Epithelial cell of prostate (primary cell): ENCODE measurements around the gene MVB12B.
A peak's percentile ranks its signal among the peaks of the same experiment; 100 is the strongest.

Experiments
- DNase-seq: peaks from one replicate; pipeline ENCODE4 v3.0.0-alpha.2; 2011; ENCODE audit warnings: low read depth, low spot score
- H3K27ac ChIP-seq: fragments of 450-650 bp; 2 replicates; pipeline ENCODE4 v1.5.1; 2017; ENCODE audit warnings: mild to moderate bottlenecking

The MVB12B gene

DNA sequence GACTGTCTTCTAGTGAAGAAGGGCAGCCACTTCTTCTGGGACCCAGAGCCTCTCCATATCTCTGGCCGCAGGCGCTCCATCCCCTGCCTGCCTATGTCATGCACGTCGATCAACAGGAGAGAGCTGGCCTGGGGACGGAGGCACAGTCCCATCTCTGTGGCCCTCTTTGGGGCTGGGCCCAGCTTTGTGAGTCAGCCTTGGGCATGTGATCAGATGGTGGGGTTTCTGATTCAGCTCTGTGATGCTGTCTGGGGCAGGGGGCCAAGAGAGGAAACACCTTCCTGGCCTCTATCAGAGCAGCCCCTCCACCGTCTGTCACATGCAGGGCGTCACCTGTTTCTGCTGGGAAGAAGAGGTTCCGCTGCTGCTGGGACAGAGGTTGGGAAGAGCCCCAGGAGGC, 72.6 kb downstream of the MVB12B start:
- H3K27ac ChIP-seq, result no peak overlapping the region
- no peak for DNase-seq

DNA sequence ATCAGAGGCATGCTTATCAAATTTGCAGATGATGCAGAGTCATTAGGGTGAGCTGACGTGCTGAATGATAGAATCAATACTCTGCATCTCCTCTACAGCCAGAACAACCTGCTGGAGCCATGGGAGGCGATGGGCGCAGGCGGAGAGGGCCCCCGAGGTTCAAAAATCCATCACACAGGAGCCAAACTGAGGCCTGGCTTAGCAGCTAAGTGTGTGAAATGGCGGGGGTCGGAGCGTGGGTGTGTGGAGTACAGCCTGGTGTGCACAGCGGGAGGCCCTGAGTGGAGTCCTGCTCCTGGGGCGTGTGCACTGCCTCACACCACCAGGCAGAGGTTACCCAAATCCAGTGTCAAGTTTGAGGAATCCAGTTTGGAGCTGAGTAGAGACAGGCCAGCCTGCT, 73.2 kb downstream of the MVB12B start:
- no peak for DNase-seq
- no peak overlapping the region for H3K27ac ChIP-seq

DNA sequence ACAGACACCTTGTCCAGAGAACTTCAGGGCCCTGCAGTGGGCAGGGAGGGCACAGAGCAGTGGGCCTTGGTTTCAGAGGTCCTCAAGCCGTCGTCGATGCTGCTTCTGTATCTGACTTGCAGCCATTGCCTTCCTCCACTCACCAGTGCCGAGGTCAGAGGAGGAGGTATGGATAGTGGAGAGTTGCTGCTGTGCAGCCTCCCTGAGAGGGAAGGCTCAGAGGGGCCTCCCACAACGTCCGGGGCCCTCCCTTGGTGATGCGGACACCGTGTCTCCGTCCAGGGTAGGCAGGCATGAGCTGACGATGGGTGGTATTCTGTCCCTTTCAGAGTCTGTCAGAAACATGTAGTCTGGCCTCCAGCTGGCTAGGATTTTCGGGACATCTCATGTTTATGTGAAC, 73.9 kb downstream of the MVB12B start:
- H3K27ac ChIP-seq, result no peak overlapping the region

DNA sequence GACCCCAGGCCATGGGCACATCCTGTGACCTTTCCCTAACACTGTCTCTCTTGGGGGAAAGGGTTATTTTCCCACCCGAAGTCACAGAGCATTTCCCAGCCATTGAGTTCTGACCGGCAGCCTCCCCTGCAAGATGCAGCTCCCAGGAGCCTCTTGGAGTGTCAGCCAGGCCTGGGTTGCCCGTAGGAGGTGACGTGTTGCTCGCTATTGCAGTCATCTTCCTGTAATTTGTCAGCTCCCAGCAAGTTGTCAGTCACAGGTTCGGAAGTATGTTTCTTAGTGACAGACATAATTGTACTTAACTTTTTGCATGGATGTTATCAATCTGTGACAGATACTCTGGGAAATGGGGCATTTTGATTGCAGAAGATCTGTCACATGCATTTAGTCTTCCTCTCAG, 74.5 kb downstream of the MVB12B start:
- H3K27ac ChIP-seq, result no peak overlapping the region
- no peak for DNase-seq

More for the DNA sequence above, 73.9 kb downstream of the MVB12B start:
- no peak for DNase-seq

DNA sequence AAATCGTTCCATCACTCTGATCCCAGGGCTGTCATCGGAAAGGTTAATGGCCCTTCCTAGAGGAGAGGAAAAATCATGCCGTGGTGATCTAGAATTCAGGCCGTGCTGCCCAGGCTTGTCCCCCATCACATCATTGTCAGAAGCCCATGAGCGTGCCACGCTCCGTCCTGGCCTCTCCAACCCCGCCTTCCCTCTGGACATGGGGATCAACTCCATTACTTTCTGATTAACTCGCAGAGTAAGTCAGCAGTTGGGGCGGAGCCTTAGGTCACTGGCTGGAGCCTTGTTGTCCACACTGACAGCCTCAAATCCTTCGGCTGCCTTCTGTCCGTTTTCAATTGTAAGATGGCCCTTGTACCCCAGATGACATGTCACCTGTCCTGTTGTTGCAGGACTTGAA, 75.0 kb downstream of the MVB12B start:
- no peak overlapping the region for H3K27ac ChIP-seq
- no peak for DNase-seq

DNA sequence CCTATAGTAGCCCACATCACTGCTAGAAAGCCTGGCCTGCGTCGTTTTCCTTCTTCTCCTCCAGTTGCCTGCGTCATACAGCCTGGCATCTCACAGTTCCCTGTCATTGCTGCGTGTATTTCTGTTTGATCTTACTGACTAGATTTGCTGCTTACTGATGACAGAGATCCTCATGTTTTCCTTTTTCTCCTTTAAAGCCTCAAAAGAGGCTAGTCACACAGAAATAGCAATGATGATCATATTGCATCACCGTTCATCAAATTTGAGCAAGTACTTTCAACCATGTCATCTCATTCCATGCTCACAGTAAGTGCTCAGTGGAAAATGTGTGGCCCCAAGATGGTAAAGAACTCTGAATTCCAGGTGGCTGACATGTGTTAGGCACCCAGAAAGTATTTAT, 76.8 kb downstream of the MVB12B start:
- no peak for DNase-seq
- H3K27ac ChIP-seq, result no peak overlapping the region

DNA sequence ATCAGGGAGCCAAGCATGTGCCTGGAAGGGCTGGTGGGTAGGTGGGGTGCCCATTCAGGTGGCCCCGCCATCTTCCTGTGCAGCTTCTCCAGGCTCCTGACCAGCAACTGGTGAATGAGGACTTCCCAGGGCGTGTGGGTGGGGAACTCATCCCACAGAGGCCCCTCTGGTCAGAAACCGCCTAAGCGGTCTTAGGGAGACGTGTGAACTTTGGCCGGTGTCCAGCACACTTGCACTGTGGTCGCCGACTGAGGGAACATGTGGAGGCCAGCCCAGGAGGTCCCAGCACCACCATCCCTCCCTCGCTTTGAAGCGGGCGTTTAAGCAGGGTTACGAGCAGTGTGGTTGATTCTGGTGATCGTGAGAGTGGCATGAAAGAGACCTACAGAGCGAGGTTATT, 77.8 kb downstream of the MVB12B start:
- no peak for DNase-seq
- no peak overlapping the region for H3K27ac ChIP-seq

DNA sequence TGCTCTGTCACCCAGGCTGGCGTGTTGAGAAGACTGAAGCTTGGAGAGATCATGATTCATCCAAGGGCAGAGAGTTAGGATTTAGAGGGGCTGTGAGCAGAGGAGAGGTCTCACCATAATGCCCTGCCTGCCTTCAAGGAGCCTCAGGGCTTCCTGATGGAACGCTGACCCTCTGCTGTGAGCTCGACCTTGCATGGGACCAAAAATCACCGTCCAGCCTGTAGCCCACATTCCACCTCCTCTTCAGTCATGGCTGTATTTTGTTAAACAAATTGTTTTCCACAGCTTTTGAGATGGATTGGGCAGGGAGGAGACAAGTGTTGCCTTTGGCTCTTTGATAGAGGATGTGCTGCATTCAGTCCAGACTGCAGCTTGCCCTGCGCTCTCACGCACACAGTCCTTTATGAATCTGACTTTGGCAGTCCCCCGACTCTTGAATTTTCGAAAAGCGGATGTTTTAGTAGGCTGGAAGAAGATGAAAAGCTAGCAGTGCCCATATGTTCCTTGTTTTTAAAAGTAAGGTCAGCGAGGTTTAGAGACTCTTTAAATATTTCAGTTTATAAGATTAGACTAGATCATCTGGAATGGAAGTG, 79.5 kb downstream of the MVB12B start:
- DNase-seq, result no peak
- no peak overlapping the region for H3K27ac ChIP-seq

DNA sequence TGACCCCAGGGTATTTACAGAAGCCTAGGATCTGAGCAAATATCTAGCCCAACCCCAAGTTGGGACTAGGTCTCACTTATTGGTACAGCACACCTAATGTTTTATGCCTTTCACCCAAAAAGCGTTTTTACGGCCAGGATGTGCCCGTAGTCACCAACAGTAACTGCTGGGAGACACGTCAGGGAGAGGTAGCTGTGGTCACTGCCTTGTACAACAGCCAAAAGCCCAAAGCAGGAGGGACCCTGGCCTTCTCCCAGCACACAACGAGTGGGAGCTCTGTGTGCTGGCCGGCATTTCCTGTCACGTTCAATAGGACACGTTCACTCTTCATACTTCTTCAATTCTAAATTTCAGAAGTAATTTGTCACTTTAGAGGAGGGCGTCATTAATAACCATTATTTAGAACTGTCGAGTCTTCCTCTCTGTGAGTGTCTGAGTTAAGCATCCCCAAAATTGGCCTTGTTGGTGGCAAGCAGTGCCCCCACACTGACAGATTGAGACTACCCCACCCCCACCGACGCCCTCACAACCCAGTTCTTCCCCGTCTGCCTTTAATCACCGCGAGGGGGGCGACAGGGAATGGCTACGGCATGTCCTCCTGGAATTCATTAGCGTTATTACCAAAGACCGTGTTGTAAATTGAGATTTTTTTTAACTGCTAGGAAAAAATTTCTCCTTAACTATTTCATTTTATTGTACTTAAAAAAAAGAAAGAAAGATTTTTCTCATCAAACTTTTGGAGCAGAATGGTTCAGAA, 80.7 kb downstream of the MVB12B start:
- no peak for DNase-seq
- H3K27ac ChIP-seq, result no peak overlapping the region

DNA sequence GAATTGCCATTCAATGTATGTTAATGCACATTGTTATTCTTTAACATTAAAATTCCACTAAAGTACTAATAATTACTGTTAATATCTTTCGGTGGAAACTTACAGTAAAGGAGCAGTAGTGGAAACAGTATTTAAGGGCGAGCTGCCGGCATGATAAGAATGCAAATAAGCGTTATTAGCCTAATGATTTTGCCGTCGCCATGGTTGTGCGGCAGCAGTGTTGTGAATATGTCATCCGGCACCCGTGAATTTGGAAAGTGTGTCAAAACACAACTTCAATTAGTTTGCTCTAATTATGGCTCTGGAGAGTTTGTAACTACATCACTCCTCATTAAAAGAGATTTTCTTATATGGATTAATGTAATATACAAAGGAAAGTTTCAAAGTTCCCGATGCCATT, 81.4 kb downstream of the MVB12B start:
- DNase-seq, result no peak
- H3K27ac ChIP-seq, result no peak overlapping the region

DNA sequence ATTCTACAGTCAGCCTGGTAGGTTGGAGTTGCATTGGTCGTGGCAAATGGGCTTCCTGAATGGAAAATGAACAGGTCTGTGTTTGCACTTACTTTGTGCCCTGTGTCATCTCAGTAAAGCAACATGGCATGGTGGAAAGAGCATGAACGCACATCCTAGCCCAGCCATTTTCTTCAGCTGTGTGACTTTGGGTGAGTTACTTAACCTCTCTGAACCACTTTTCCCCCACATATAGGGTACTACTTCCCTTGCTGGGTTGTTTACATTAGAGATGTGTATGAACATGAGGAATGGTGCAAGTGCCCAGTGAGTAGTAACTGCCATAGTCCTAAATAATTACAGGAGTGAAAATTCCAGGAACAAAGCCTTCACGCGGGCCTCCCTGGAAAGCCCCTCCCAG, 83.6 kb downstream of the MVB12B start:
- no peak for DNase-seq
- H3K27ac ChIP-seq, result no peak overlapping the region

DNA sequence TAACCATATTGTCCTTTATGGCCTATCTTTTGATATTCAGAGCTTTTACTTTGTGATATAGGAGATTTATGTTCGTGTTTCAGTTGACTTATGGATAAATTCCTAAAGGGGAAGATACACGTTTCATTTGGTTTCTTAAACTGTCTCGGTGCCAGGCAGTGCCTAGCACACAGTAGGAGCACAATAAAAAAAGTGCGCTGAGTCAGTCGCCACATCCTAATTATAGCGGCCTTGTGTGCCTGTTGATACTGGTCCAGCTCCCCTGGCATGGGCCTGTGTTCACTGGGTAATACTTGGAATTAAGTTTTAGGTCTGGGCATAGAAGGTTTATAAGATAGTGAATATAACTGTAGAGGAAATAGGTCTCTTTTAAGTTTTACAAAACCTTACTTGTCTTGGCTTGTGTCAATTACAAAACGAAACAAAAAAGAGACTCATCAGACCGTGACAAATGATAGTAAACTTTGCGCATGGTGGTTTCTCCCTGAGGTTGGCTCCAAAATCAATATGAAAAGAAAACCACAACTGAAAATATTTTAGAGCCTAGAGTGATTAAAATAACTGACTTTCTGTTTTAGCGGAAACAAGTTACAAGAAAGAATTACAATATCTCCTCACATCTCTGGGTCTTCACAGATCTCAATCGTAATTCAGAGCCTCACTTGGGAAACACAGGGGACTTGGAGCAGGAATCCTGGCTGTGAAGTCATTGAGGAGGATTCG, 84.8 kb downstream of the MVB12B start:
- peak; percentile 24 for DNase-seq
- peak overlapping the region; percentile 46 for H3K27ac ChIP-seq

DNA sequence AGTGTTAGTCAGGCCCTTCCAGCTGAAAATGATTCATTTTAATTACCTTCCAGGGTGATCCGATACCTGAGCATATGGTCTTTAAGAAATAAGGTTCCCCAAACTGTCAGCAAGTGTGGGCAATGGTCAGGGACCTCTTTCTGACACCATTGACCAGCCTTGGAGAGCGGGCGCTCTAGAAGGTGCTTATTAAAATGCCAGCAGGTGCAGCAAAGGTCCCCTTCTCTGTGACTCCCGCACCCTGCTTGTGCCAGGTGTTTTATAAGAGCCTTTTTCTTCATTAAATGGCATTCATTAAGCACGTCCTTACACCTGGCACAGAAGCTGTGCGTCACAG, 85.3 kb downstream of the MVB12B start:
- H3K27ac ChIP-seq, result peak overlapping the region; percentile 46
- no peak for DNase-seq

DNA sequence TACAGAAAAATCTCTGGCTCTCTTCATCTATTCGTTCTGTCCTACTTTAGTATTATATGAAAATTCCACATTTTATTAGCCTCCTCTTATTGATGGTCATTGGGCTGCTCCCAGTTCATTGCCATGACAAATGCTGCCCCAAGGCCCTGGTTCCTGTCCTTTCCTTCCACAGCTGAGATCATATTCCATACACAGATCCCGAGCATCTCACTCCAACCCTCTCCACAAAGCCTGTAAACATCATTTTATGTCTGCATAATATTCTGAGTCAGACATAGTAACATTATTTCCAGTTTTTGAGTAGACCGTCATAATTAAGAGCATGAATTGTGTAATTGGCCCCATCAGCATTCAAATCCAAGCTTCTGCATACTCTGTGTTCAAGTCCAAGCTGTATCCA, 86.3 kb downstream of the MVB12B start:
- no peak for DNase-seq
- no peak overlapping the region for H3K27ac ChIP-seq

DNA sequence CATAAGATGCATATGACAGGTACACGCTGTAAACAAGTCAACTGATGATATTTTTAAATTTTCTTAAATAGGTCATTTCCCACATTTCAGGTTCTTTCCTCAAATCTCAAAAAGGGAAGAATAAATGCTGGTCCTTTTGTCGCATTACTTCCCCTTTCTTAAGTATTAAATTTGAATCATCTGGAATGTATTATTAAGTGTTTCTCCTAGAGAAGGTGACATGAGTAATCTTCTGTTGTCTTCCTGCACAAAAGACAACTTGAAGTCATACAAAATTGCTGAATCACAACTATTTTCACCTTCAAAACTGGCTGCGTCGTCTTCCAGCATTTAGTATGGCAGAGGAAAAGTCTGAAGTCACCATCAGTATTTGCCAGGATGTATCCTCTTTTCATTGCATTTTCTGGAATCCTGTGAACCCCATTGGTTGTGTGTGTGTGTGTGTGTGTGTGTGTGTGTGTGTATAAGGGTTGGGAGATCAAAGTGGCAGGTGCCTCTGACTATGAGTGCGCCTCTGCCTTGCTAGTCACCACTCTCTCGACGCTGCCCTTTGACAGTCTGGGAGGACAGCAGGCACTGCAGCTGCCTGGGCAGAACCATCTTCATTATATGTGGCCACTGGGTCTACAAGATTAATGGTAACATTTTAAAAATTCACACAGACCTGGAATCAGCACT, 86.9 kb downstream of the MVB12B start:
- H3K27ac ChIP-seq, result no peak overlapping the region
- DNase-seq, result no peak

DNA sequence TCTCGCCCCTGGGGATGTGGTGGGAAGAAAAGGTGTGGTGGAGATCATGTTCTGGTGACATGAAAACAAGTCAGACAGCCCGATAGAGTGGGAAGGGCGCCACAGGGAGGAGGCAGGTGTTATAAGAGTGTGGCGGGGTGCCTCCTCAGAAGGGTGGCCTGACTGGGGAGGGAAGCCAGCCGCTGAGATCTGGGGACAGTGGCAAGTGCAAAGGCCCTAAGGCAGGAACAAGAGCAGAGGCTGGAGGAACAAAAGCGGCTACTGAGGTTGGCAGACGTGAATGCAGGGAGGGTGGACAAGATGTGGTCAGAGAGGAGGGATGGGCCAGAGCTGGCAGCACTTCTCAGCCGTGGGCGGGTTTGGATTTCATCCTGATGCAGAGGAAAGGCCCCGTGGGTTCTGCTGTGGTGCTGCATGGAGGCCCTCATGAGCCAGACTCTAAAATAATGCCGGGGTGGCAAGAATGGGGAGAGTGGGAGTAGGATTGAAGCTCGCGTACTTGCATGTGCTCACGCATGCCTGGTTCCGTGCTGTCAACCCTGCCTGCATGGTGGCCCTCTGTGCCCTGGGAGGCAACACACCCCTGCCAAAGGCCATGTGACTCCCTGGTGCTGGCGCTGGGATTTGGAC, 89.2 kb downstream of the MVB12B start:
- no peak overlapping the region for H3K27ac ChIP-seq
- DNase-seq, result no peak

DNA sequence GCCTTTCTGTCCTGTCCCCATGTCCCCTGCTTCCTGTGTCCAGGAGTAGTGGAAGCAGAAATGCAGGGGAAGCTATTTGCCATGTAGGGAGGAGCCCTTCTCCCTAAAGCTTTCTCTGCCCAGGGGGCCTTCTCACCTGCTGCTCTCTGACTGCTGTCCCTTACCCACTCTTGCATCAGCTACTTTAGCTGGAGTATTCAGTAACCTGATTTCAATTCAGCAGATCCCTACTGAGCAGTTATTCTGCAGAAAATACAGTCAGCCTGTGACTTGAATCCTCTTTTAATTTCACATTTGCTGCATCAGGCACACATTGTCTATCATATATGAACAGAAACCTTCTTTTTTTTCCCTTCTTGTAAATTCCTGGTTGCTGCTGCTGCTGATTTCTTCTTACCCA, 90.4 kb downstream of the MVB12B start:
- no peak for DNase-seq
- peak overlapping the region; percentile 3 for H3K27ac ChIP-seq

DNA sequence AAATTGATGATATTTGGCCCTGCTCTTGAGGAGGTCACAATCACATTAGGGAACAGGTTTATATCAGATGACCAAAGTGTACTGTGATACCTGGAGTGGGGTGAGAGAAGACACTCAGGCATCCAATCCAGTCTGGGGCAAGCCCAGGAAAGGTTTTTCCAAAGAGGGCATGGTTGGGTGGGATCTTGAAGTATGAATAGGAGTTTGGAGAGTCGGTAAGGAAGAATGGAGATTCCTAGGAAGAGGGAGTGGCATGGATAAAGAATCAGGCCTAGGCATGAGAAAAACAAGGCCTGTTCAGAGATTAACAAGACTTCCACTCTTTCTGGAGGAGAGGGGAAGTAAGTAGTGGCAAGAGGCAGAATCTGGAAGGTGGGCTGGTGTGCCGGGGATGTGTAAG, 91.1 kb downstream of the MVB12B start:
- no peak overlapping the region for H3K27ac ChIP-seq
- no peak for DNase-seq

DNA sequence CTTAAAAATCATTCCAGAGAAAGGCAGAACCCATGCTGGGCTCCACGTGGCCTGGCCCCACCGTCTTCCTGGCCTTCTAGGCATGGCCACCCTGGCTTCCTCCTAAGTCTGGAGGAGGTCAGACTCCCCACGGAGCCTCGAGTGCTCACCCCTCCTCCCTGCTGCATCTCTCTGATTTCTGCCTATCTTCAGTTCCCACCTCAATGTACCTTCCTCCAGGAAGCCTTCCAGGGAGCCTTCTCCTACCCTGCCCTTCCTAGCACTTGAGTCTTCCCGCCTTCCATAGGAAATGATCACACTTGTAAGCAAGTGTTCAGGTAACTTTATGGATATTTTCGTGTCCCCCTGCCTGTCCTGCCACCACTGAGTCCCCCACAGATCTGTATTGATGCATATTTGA, 92.0 kb downstream of the MVB12B start:
- no peak overlapping the region for H3K27ac ChIP-seq
- no peak for DNase-seq

DNA sequence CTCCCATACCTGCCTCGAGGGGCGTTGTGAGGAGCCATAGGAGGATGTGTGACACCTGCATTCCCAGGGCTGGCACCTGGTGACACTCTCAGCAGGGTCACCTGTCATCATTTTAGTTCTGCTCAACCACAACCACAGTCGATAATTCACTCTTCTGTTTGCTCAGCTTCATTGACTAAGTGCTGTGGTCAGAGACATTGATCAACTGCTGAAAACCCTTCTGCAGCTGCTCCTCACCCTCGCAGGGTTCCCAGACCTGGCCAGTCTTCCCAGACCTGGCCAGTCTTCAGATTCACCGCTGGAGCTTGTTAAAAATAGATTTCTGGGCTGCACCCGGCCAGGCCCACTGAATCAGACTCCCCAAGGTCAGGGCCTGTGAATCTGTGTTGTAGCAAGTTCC, 92.8 kb downstream of the MVB12B start:
- no peak overlapping the region for H3K27ac ChIP-seq
- no peak for DNase-seq

DNA sequence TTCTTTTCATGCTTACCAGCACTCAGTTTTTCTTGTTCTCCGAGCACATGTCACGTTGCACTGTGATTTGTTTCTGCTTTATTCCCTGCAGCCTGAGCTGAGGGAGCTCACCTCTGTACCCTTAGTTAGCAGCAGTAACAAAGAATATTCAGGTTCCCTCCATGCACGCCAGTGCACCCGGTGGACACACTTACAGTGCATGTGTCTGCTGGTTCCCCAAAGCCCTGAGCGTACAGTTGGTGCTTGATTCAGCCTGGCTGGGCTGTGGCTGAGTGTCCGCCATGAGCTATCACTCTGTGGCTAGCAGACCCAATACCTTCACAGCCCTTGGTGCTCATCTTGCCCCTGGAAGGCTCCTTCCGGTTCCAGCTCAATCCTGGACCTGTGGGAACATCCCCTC, 93.5 kb downstream of the MVB12B start:
- H3K27ac ChIP-seq, result peak overlapping the region; percentile 44
- DNase-seq, result no peak
